OCI-LY7 (cell line): Measurements from ENCODE around the gene PARP12. TPM values are rescaled to one million over a fixed set of nuclear protein-coding genes. Genes with fewer than 3 reads are reported as not detected.

Source experiments
- BruUV-seq: library from RNA; stranded (reverse); fragments of 400-500 nt; replicated peaks from 2 replicates; lab custom pipeline; 2021; lab: Mats Ljungman, UMichigan
- CTCF ChIA-PET: fragments of 300-600 bp; sonication (Branson Sonifier 250); formaldehyde crosslinking; loops from one replicate; lab custom pipeline; 2022; ENCODE audit warnings: antibody characterized with exemption; ENCODE audit not compliant: unreplicated experiment; lab: Charles Lee
- POLR2A ChIA-PET: fragments of 300-600 bp; sonication (Branson Sonifier 250); formaldehyde crosslinking; loops from one replicate; lab custom pipeline; 2022; ENCODE audit warnings: antibody characterized with exemption; lab: Charles Lee
- DNase-seq: peaks from one replicate; pipeline ENCODE4 v3.0.0-alpha.2; 2015; ENCODE audit warnings: low spot score
- H2AFZ ChIP-seq: fragments of 200-600 bp; sonication (generic), shearing (Covaris generic); 2 replicates; pipeline ENCODE4 v1.6.1; 2014; ENCODE audit warnings: mild to moderate bottlenecking, antibody characterized with exemption, low read length, moderate library complexity
- H3K27ac ChIP-seq: fragments of 200-600 bp; sonication (generic); 2 replicates; pipeline ENCODE4 v1.5.1; 2014; ENCODE audit warnings: mixed run types, low read depth, mild to moderate bottlenecking, moderate library complexity, low read length, inconsistent platforms; ENCODE audit not compliant: poor library complexity, severe bottlenecking
- H3K36me3 ChIP-seq: fragments of 200-600 bp; sonication (generic); 2 replicates; pipeline ENCODE4 v1.6.1; 2014; ENCODE audit warnings: mild to moderate bottlenecking, antibody characterized with exemption, low read length, moderate library complexity, mixed read lengths; ENCODE audit not compliant: insufficient read depth
- H3K4me1 ChIP-seq: fragments of 200-600 bp; sonication (generic); 2 replicates; pipeline ENCODE4 v1.5.1; 2014; ENCODE audit warnings: mild to moderate bottlenecking, low read length; ENCODE audit not compliant: insufficient read depth, poor library complexity, severe bottlenecking
- H3K4me2 ChIP-seq: fragments of 200-600 bp; sonication (generic); 2 replicates; pipeline ENCODE4 v1.6.1; 2014; ENCODE audit warnings: mild to moderate bottlenecking, low read length
- H3K4me3 ChIP-seq: fragments of 200-600 bp; sonication (generic); 2 replicates; pipeline ENCODE4 v1.5.1; 2014; ENCODE audit warnings: mild to moderate bottlenecking, low read depth, low read length; ENCODE audit not compliant: poor library complexity, severe bottlenecking
- H3K79me2 ChIP-seq: fragments of 200-600 bp; sonication (generic); 2 replicates; pipeline ENCODE4 v1.6.1; 2016; ENCODE audit warnings: low read depth, mild to moderate bottlenecking, low read length, moderate library complexity, mixed read lengths; ENCODE audit not compliant: insufficient read depth
- H3K9me2 ChIP-seq: fragments of 200-600 bp; sonication (generic); 2 replicates; pipeline ENCODE4 v1.6.1; 2016; ENCODE audit warnings: mild to moderate bottlenecking, low read length, mixed read lengths; ENCODE audit not compliant: insufficient read depth
- H3K9me3 ChIP-seq: fragments of 200-600 bp; sonication (generic); 2 replicates; pipeline ENCODE4 v1.6.1; 2014; ENCODE audit warnings: mild to moderate bottlenecking, mixed run types, low read length, mixed read lengths
- H4K20me1 ChIP-seq: fragments of 200-600 bp; sonication (generic); 2 replicates; pipeline ENCODE4 v1.6.1; 2014; ENCODE audit warnings: mild to moderate bottlenecking, antibody characterized with exemption, low read length, moderate library complexity, mixed read lengths; ENCODE audit not compliant: insufficient read depth
- CTCF ChIP-seq: fragments of 200-600 bp; sonication (generic); conservative IDR thresholded peaks from 2 replicates; pipeline ENCODE4 v1.5.1; 2014; ENCODE audit warnings: mild to moderate bottlenecking, antibody characterized with exemption, low read length, moderate library complexity, mixed read lengths
- EZH2phosphoT487 ChIP-seq: fragments of 200-600 bp; sonication (generic); IDR thresholded peaks from 2 replicates; pipeline ENCODE4 v1.6.1; 2018; ENCODE audit warnings: low read depth, borderline replicate concordance, mild to moderate bottlenecking, mixed run types, antibody characterized with exemption, low read length, moderate library complexity, mixed read lengths
- intact Hi-C: fragments of 100-400 bp; cut with micrococcal nuclease; formaldehyde crosslinking; loops from one replicate; pipeline ENCODE4 v1.10.0; 2022; ENCODE audit not compliant: unreplicated experiment
- total RNA-seq, 2 experiments: library from RNA; depleted of rRNA in 1 of 2; stranded (reverse); fragments of >200 nt in 1 of 2; shearing (Covaris generic) in 1 of 2; gene quantifications; 2 replicates each; pipeline ENCODE4 v1.2.3, GENCODE V29; 2014 to 2022

PARP12 gene
- total RNA-seq, 2 experiments from 2014 or later, result 6.5 to 12.5 TPM

GRCh38 chr7:139982927-139983920 is 79.5 kb downstream of the PARP12 start:
- Histone ChIP-seq H3K4me1 (no peaks in the 10 kb centered on the region), H3K9me3 (no peaks in the 10 kb centered on the region), H3K9me2 (no peaks in the 10 kb centered on the region), H3K4me2 (no peak overlapping the region), H3K36me3 (no peaks in the 10 kb centered on the region), H3K27ac (no peak overlapping the region), H3K4me3 (no peak overlapping the region), H3K79me2 (no peaks in the 10 kb centered on the region), H4K20me1 (no peaks in the 10 kb centered on the region), H2AFZ (no peak overlapping the region)
- ChIA-PET POLR2A (no interaction called here), CTCF (no interaction called here)
- intact Hi-C loops, result no loop called here
- no peak for DNase-seq
- TF ChIP-seq EZH2phosphoT487 (no peak), CTCF (no peak)
- BruUV-seq, result no TSS peak

GRCh38 chr7:139981511-139981895 is 81.2 kb downstream of the PARP12 start:
- intact Hi-C loops, result no loop called here
- Histone ChIP-seq H3K4me1 (no peaks in the 10 kb centered on the region), H3K36me3 (no peaks in the 10 kb centered on the region), H3K27ac (no peak overlapping the region), H3K79me2 (no peaks in the 10 kb centered on the region), H3K9me3 (no peaks in the 10 kb centered on the region), H3K4me3 (no peak overlapping the region), H4K20me1 (no peaks in the 10 kb centered on the region), H2AFZ (no peak overlapping the region), H3K4me2 (no peak overlapping the region), H3K9me2 (no peaks in the 10 kb centered on the region)
- no TSS peak for BruUV-seq
- no peak for DNase-seq
- no peak for TF ChIP-seq CTCF
- TF ChIP-seq EZH2phosphoT487, result no peak
- ChIA-PET CTCF (no interaction called here), POLR2A (interaction anchor here (0.6 to 0.7 kb wide), 2 partner anchors 20 to 68 kb away, joined by 3 read pairs; no protein-coding TSS in a partner anchor)
